Rectal smooth muscle tissue (tissue), 1 donor: Measurements from ENCODE around the gene ZFHX3.
A peak's percentile ranks its signal among the peaks of the same experiment; 100 is the strongest.

ENCODE experiments used
- H3K27ac ChIP-seq: one replicate; pipeline ENCODE4 v1.7.0; 2013; ENCODE audit warnings: low read depth, low read length, inconsistent platforms
- H3K27me3 ChIP-seq: one replicate; pipeline ENCODE4 v1.7.0; 2013; ENCODE audit warnings: low read length; ENCODE audit not compliant: control insufficient read depth, insufficient read depth
- H3K36me3 ChIP-seq: one replicate; pipeline ENCODE4 v1.7.0; 2013; ENCODE audit warnings: low read length; ENCODE audit not compliant: control insufficient read depth, insufficient read depth
- H3K4me1 ChIP-seq: one replicate; pipeline ENCODE4 v1.7.0; 2013; ENCODE audit warnings: low read length; ENCODE audit not compliant: control insufficient read depth, insufficient read depth
- H3K4me3 ChIP-seq: one replicate; pipeline ENCODE4 v1.7.0; 2013; ENCODE audit warnings: low read length
- H3K9ac ChIP-seq: one replicate; pipeline ENCODE4 v1.7.0; 2013; ENCODE audit warnings: low read length

Gene ZFHX3

GRCh38 chr16:72946474-72947194 lies 101.3 kb downstream of the ZFHX3 start:
- Histone ChIP-seq H3K4me1 (peaks cover 18% of the 10 kb centered on the region), H3K36me3 (peaks cover 4% of the 10 kb centered on the region), H3K9ac (no peak overlapping the region), H3K27me3 (no peaks in the 10 kb centered on the region), H3K4me3 (no peak overlapping the region), H3K27ac (peak overlapping the region; percentile 30)

GRCh38 chr16:72946063-72946462 lies 101.9 kb downstream of the ZFHX3 start:
- Histone ChIP-seq H3K9ac (no peak overlapping the region), H3K27ac (no peak overlapping the region), H3K4me3 (no peak overlapping the region), H3K27me3 (no peaks in the 10 kb centered on the region), H3K36me3 (peaks cover 4% of the 10 kb centered on the region), H3K4me1 (peaks cover 18% of the 10 kb centered on the region)

GRCh38 chr16:72945611-72946010 lies 102.3 kb downstream of the ZFHX3 start:
- Histone ChIP-seq H3K27me3 (no peaks in the 10 kb centered on the region), H3K9ac (no peak overlapping the region), H3K36me3 (peaks cover 4% of the 10 kb centered on the region), H3K27ac (no peak overlapping the region), H3K4me3 (no peak overlapping the region), H3K4me1 (peaks cover 18% of the 10 kb centered on the region)

DNA sequence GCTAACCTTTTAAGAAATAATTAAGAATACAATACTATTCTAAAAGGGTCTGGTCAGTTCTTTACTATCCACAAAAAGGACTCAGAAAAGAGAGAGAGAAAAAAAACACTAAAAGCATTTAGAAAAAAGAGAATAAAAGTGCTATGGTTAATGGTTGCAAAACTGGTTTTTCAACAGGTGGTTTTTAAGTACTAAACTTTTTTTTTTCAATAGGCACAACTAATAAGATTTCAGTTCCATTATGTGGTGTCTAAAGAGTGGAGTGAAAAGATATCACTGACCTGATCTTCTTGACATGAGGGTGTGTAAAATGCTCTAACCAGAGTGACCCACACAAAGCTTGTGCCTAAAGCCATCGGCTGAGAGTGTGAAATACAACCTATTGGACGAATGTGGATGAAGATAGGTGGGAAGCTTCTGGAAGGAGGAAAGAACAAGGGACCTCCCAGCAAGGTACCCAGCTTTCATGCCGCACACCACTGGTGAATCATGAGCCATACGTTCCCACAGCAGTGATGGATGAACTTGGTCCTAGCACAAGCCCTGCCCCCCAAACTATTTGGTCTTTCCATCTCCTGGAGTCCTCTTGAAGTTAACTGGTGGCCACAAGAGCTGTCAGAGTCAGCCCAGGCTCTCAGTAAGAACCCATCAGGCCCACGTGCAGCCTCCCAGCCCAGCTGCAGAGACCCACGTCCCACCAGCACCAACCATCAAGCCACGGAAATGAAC lies 103.0 kb downstream of the ZFHX3 start:
- Histone ChIP-seq H3K9ac (no peak overlapping the region), H3K36me3 (no peaks in the 10 kb centered on the region), H3K27me3 (no peaks in the 10 kb centered on the region), H3K27ac (no peak overlapping the region), H3K4me1 (peaks cover 18% of the 10 kb centered on the region), H3K4me3 (no peak overlapping the region)

DNA sequence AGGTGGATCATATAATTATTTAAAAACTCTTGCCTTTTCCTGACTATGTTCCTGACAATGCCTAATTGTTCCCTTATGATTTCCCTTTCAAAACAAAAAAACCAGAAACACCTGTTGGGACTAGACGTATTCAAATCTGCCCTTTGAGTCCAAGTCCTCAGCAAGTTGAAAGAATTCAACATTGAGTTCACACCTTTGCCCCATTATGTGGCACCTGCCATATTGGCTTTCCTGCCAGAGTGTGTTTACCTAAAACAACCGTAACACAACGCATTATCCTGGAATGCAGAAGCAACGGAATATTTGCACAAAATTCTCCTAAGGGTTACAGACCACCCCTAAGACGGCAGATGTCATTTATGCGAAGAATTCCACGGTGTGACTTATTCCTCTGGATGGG lies 105.9 kb downstream of the ZFHX3 start:
- Histone ChIP-seq H3K27ac (no peak overlapping the region), H3K4me1 (peaks cover 16% of the 10 kb centered on the region), H3K27me3 (no peaks in the 10 kb centered on the region), H3K4me3 (no peak overlapping the region), H3K9ac (no peak overlapping the region), H3K36me3 (no peaks in the 10 kb centered on the region)

- H3K9ac ChIP-seq = no peak overlapping the region
- H3K4me1 ChIP-seq = peaks cover 9% of the 10 kb centered on the region
- H3K27ac ChIP-seq = no peak overlapping the region
Observed at GRCh38 chr16:72940886-72941285, 107.0 kb downstream of the ZFHX3 start.

DNA sequence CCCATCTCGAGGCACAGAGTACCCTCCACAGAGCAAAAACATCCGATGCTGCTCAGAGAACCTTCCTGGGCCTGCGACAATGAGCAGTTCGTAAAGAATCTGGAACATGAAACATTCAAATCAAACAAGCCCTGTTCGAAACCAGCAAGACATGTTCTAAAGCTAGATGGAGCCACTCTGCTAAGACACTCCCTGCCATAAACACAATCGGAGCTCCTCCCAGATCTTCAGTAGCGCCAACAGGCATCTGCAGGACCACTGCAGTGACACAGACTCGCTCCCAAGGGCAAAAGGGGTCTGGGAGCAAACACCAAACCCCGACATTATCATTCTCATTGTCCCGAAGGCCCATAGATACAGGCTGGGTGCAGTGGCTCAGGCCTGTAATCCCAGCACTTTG lies 108.7 kb downstream of the ZFHX3 start:
- Histone ChIP-seq H3K36me3 (no peaks in the 10 kb centered on the region), H3K27me3 (no peaks in the 10 kb centered on the region), H3K4me3 (peak overlapping the region; percentile 50), H3K9ac (no peak overlapping the region), H3K4me1 (peaks cover 11% of the 10 kb centered on the region), H3K27ac (peak overlapping the region; percentile 61)

More at GRCh38 chr16:72940886-72941285, 107.0 kb downstream of the ZFHX3 start:
- Histone ChIP-seq H3K4me3 (no peak overlapping the region), H3K36me3 (no peaks in the 10 kb centered on the region), H3K27me3 (no peaks in the 10 kb centered on the region)

DNA sequence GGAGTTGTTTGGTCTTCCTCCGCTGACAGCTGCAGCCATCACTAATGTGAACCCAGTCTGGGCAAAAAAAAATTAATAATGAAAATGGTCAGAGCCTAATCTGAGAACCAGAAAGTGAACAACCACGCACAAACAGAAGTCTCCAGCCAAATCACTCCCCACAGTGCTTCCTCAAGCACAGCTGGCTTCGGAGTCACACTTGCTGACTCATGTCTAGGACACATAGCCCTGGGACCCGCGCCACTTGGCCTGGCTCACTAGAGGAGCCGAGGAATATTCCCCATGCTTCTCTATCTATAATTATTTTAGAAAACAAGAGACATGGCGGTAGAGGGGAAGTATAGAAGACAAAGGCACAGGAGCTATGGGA lies 109.1 kb downstream of the ZFHX3 start:
- peak overlapping the region; percentile 50 for H3K4me3 ChIP-seq
- H3K4me1 ChIP-seq = peaks cover 11% of the 10 kb centered on the region
- no peaks in the 10 kb centered on the region for H3K27me3 ChIP-seq
- H3K27ac ChIP-seq = peak overlapping the region; percentile 61
- no peaks in the 10 kb centered on the region for H3K36me3 ChIP-seq
- H3K9ac ChIP-seq = no peak overlapping the region

- H3K4me3 ChIP-seq = no peak overlapping the region
- no peak overlapping the region for H3K9ac ChIP-seq
- peak overlapping the region; percentile 59 for H3K27ac ChIP-seq
- H3K36me3 ChIP-seq = no peaks in the 10 kb centered on the region
- H3K27me3 ChIP-seq = no peaks in the 10 kb centered on the region
- peaks cover 11% of the 10 kb centered on the region for H3K4me1 ChIP-seq
Observed at GRCh38 chr16:72937916-72938794, 109.8 kb downstream of the ZFHX3 start.

DNA sequence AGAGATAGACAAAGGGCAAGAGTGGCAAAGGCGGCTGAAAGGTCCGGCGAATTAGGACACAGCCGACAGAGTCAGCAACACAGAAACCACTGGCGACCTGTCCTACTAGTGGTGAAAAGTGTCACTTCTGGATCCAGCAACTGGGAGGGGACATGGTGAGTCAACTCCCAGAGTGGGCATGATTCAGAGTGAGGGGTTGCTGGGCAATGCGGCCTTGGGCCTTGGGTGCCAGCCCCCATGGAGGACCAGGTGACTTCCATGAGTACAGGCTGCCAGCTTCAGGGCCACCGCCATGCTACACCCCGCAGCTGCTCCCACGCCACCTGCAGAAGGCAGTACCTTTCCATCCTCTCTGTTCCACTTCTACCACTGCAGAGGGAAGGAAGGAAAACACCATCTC lies 110.6 kb downstream of the ZFHX3 start:
- peaks cover 11% of the 10 kb centered on the region for H3K4me1 ChIP-seq
- no peaks in the 10 kb centered on the region for H3K36me3 ChIP-seq
- H3K27me3 ChIP-seq = no peaks in the 10 kb centered on the region
- no peak overlapping the region for H3K27ac ChIP-seq
- no peak overlapping the region for H3K4me3 ChIP-seq
- no peak overlapping the region for H3K9ac ChIP-seq

DNA sequence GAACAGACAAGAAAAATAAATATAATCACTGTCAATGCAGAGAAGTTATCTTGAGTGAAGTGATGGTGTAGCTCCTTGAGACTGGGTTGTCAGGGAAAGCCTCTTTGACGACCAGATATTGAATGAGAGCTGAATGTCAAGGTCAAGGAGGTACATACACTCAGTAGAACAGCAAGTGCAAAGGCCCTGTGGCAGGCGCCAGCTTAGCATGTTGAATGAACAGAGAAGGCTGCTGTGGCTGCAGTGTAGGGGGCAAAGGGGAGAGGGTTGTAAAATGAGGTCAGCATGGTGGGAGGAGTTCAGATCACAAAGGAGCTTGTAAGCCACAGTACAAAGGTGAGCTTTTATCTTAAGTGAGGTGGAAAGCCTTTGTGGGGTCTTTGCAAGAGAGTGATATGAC lies 111.5 kb downstream of the ZFHX3 start:
- no peak overlapping the region for H3K27ac ChIP-seq
- H3K9ac ChIP-seq = no peak overlapping the region
- no peaks in the 10 kb centered on the region for H3K36me3 ChIP-seq
- H3K27me3 ChIP-seq = no peaks in the 10 kb centered on the region
- H3K4me1 ChIP-seq = peaks cover 15% of the 10 kb centered on the region
- no peak overlapping the region for H3K4me3 ChIP-seq

- no peak overlapping the region for H3K9ac ChIP-seq
- H3K36me3 ChIP-seq = no peaks in the 10 kb centered on the region
- no peak overlapping the region for H3K4me3 ChIP-seq
- H3K27ac ChIP-seq = no peak overlapping the region
- peaks cover 19% of the 10 kb centered on the region for H3K4me1 ChIP-seq
- H3K27me3 ChIP-seq = no peaks in the 10 kb centered on the region
Observed at GRCh38 chr16:72935896-72936295, 112.0 kb downstream of the ZFHX3 start.
